GM18505 (cell line): ENCODE data around the gene OPRM1.
"Not testable (repeated sequence)": the region's sequence is repeated elsewhere in the genome, so short reads cannot be mapped to it uniquely, and the experiment has no call there.

Experiments used
- ATAC-seq: cut with Tn5 transposase; IDR thresholded peaks from one replicate; pipeline ENCODE4 v1.9.1; 2021; ENCODE audit not compliant: unreplicated experiment
- POLR2A ChIP-seq: IDR thresholded peaks from 4 replicates; pipeline ENCODE4 v1.6.1; 2011; ENCODE audit warnings: borderline replicate concordance; ENCODE audit not compliant: insufficient read depth, insufficient read length; ENCODE audit errors: extremely low read depth

The OPRM1 gene

DNA sequence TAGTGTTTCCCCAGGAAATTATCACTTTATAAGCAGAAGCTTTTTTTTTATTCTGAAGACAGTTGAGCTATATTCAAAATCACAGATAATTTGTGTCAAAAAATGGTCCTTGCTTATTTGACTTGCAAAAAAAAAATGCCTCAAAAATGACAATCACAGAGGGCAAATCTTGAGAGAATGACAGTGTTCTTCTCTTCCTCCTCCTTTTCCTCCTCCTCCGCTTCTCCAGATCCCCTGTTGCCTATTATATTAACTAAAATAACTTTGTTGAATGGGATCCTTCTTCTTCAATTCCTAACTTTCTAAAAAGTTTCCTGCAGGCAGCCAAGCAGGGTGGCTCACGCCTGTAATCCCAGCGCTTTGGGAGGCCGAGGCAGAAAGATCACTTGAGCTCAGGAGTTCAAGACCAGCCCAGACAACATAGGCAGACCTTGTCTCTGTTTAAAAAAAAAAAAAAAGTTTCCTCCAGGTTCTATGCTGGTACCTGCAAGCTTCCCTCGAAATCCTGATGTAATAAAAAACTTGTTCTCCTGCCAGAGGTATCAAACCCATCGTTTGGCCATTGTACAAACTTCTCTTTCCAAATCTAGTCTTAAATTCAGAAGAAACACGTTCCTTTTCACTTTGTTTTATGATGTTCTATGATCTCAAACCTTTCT, 189.0 kb downstream of the OPRM1 start:
- no peak for ATAC-seq
- TF ChIP-seq POLR2A, result no peak

DNA sequence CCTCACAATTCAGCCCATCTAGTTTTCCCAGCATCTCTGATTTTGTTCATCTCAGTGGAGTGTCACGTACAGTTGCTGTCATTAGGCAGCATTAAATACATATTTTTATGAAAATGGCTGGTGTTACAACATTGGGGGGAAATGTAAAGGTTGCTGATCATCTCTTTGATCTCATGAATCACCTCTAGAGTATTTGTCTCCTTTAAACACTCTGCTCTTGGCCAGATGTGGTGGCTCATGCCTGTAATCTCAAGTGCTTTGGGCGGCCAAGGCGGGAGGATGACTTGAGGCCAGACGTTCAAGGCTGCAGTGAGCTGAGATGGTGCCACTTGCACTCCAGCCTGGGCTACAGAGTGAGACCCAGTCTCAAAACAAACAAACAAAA, 189.5 kb downstream of the OPRM1 start:
- TF ChIP-seq POLR2A, result no peak
- no peak for ATAC-seq

DNA sequence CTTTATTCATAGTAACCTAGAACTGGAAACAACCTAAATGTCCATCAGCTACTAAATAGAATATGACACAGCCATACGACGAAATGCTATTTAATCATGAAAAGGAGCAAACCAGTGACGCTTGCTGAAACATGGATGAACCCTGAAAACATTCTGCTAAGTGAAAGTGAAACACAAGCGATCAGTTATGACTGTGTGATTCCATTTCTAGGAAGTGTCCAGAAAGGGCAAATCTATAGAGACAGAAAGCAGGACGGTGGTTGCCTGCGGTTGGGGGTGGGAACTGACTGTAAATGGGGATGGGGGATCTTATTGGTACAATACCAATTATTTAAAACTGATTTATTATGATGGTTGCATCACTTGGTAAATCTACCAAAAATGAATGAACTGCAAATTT, 190.7 kb downstream of the OPRM1 start:
- ATAC-seq, result peak; percentile 67

DNA sequence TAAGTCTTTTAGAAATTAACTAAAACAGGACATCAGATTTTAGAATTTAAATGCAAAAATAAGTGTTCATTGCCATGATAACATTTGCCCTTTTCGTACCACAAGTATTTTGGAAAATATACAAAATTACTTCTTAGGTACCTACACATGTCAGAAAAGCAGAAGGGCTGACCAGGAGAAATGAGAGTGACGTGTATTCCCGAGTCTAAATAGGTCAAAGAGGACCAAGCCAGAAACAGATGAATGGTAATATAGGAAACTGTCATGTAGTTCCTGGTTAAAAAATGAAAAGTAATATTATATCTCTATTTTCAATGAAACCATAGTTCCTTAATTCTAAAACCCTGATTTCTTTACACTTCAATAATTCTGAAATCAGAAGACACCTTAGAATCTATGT, 191.4 kb downstream of the OPRM1 start:
- ATAC-seq, result no peak

More for the DNA sequence above, 190.7 kb downstream of the OPRM1 start:
- TF ChIP-seq POLR2A, result no peak

DNA sequence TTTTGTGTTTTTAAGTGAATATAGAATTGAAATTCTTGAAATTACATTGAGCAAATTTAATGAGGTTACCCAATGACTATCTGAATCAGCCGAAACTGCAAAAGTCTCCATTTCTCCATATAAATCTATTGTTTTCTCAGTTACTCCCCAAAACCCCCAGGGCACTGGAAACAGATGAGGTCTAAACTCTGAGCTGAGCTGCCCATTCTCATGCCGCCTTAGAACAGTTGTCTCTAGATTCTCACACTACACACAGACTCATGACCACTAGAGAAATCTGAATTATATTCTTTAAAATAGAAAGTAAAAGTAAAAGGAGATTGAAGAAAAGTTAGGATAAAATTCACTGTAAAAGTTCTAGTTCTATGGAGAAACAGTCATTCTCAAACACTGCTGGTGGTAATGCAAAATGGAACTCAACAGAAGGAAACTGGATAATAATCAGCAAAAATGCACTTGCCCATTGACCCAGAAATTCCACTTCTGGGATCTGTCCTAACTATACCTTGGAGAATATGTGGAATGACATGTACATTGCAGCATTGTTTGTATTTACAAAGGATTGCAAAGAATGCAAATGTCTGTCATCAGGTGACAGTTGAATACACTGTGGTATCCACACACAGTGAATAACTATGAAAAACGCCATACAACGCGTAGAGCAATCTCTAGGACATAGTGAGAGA, 192.0 kb downstream of the OPRM1 start:
- TF ChIP-seq POLR2A, result no peak
- no peak for ATAC-seq

More for the DNA sequence above, 191.4 kb downstream of the OPRM1 start:
- TF ChIP-seq POLR2A, result no peak

DNA sequence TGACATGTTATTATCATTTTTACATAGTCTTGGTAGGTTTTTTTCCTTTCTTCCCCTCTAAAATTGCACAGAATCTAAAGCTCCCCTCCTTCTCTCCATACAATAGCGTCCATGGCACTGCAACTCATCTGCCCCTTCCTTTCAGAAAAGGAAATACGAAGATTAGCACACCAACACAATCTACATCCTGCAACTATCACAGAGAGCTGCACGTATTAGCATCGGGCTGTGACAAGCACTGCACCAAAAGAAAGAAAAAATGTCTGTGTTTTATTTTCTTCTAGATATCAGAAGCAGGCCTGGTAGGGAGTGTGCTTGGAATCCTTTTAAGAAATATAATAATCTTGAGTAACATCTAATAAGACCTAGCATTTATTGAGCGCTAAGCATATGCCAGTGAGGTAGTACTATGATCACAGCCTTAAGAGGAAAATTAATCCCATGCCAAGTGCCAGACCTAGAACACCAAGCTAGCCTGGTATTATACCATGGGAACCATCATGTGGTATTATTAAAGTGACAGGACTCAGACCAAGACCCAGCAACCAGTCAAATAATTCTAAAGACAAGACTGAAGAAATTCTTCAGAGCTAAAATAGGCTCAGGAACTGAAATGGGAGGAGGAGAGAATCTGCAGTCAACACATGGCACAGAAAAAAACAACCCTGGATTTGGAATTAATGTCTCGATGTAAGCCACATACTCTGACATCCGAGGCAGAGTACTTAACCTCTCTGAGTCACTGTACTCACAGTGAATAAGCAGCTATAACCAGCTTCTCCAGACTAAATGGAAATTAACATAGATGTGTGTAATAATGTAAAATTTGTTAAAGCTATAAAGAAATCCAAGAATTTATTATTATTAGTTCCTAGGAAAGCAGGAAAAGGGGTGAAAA, 193.2 kb downstream of the OPRM1 start:
- ATAC-seq, result no peak
- TF ChIP-seq POLR2A, result no peak

DNA sequence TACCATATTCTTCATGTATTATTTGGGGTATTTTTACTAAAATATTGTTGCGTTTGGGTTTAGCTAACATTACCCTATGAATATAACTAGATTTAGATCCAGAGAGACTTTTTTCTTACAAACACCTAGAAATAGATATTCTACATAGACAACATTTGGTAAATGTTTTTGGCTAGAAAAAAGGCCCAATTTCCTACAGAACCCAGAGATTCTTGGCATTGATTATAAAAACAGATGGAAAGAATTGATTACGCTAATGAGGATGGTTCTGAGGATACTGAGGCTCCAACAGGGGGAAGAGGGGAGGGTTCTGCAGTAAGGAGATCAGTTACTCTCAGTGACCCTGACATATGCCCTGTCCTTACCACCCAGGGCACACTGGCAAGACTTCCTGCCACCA, 194.3 kb downstream of the OPRM1 start:
- no peak for TF ChIP-seq POLR2A
- no peak for ATAC-seq

DNA sequence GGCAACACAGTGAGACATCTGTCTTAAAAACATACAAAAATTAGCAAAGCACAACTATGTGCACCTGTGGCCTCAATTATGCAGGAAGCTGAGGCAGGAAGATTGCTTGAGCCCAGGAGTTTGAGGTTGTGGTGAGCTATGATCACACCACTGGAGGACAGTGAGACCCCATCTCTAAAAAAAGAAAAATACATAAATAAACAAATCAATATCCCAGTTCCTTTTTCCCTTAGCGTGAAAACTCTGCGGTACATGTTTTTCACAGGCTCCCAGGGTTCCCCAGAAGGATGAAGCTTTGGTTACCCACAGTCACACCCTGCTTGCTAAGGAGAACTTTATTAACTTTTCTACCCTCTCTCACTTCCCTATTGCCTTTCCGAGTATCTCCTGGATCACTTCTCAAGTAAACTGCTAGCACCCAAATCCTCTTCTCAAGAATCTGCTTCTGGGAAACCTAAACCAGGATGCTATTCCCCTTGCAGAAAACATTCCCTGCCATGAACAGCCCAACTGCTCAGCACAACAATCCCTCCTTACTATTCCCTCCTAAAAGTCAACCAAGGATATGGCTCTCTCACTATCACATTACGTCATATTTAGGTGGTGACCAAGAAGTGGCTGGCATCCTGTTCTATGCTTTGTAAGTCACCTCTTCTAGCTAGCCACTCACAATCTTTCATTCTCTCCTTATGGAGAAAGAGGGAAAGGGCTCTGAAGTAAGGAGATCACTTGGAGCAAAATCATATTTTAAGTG, 195.2 kb downstream of the OPRM1 start:
- ATAC-seq, result peak; percentile 60
- no peak for TF ChIP-seq POLR2A

DNA sequence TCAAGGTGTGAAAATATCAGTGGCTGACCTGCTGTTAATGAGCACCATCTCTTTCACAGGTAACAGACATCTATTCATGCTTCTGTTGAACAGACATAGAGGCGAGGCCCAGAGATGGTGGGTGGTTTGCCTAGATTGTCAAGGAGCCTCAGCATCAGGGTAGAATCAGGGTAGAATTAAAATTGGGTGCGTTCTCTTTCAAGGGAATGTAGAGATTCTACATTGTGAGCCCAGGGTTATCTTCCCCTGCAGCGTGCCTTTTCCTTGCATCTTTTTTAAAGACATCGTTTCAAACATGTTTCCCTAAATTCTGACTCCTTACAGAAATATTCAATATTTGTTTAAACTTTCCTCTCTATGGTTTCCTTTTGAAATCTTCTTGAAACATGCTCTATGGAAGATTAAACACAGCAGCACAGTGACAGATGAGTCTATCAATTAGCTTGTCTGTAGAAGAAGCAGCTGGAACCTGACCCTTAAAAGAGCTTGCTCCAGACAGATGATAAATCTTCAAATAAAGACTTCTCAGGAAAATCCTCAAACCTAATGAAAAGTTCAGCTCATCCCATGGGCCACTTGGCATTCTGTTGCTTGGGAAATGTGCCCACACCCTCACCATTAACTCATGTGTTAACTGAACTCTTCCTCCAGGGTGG, 197.7 kb downstream of the OPRM1 start:
- no peak for TF ChIP-seq POLR2A
- no peak for ATAC-seq

DNA sequence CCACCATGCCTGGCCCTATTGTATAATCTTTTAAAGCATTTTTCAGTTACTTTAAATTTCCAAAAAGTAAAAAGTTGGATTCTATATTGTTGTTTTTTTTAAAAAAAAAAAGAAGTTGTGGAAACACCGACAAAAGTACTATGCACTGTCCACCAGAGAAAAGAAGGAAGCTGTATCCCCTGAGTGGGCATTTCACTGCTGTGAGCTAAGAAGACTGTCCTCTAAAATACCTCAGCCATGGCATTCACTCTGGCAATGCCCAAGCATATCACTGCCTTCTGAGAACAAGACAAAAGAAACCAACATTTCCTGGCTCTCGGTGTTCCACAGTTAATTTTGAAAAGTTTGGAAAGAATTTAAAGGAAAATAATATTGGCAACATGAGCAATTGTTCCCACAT, 199.8 kb downstream of the OPRM1 start:
- no peak for TF ChIP-seq POLR2A
- no peak for ATAC-seq

DNA sequence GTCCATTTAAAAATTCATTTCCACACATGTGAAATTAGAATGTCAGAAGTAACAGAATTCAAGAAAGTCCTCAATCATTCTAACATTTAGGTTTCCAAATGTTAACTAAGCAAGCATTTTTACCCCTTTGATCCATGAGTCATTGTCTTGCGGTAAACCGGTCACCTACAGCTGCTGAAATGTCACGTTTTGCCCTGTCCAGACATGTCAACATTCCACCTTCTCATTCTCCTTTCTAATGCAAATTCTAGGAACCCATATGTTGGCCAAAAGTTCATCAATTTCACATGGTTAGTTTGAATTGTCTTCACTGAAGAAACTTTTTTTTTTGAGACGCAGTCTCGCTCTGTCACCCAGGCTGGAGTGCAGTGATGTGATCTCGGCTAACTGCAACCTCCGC, 200.4 kb downstream of the OPRM1 start:
- ATAC-seq, result no peak
- TF ChIP-seq POLR2A, result no peak

DNA sequence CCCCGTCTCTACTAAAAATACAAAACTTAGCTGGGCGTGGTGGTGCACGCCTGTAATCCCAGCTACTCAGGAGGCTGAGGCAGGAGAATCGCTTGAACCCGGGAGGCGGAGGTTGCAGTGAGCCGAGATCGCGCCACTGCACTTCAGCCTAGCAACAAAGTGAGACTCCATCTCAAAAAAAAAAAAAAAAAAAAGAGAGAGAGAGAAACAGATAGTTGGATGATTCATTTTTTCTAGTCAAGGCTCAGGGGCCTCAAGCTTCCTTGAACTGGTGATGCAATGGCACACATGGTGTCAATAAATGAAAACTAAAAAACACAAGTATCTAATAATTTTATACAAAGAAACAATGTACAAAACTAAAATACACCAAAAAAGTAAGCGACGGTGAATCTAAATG, 202.0 kb downstream of the OPRM1 start:
- ATAC-seq, result not testable (repeated sequence)

DNA sequence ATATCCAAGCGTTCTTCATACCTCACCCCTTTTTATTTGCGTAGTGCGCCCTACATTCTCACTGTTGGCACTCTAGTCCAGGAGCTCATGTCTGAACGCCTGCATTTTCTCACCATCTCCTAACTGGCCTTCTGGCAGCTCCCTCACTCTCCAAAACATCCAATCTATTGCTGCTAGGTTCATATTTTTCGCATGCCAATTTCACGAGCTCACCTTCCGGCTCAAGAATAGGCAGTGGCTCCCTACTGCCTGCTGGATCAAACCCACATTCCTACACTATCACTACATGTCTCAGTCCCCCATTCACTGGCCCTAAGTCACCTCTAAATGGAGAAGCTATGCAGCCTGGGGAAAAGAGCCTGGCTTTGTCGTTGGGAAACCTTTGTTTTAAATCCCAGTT, 202.5 kb downstream of the OPRM1 start:
- TF ChIP-seq POLR2A, result no peak
- ATAC-seq, result no peak
